Neuronal stem cell (in vitro differentiated cells): ENCODE data around the gene ARMH3.

Source experiments
- DNase-seq: peaks from one replicate; pipeline ENCODE4 v3.0.0-alpha.2; 2013; ENCODE audit warnings: low spot score
- H2AFZ ChIP-seq: one replicate; pipeline ENCODE4 v1.6.1; 2013; ENCODE audit warnings: mild to moderate bottlenecking, low read length, inconsistent platforms
- H2AK5ac ChIP-seq: 2 replicates; pipeline ENCODE4 v1.6.1; 2013; ENCODE audit warnings: low read depth, mild to moderate bottlenecking, inconsistent platforms, low read length, moderate library complexity, mixed read lengths
- H2BK120ac ChIP-seq: 2 replicates; pipeline ENCODE4 v1.6.1; 2013; ENCODE audit warnings: low read depth, mild to moderate bottlenecking, inconsistent platforms, low read length, moderate library complexity, mixed read lengths
- H2BK12ac ChIP-seq: one replicate; pipeline ENCODE4 v1.6.1; 2013; ENCODE audit warnings: low read length, inconsistent platforms
- H2BK15ac ChIP-seq: 2 replicates; pipeline ENCODE4 v1.6.1; 2013; ENCODE audit warnings: mild to moderate bottlenecking, low read length, inconsistent platforms, mixed read lengths
- H2BK5ac ChIP-seq: one replicate; pipeline ENCODE4 v1.6.1; 2013; ENCODE audit warnings: inconsistent platforms, mild to moderate bottlenecking, low read length, moderate library complexity
- H3K14ac ChIP-seq: one replicate; pipeline ENCODE4 v1.6.1; 2013; ENCODE audit warnings: low read length, inconsistent platforms
- H3K18ac ChIP-seq: 2 replicates; pipeline ENCODE4 v1.6.1; 2013; ENCODE audit warnings: low read length, inconsistent platforms
- H3K23ac ChIP-seq: 2 replicates; pipeline ENCODE4 v1.6.1; 2013; ENCODE audit warnings: low read depth, mild to moderate bottlenecking, mixed read lengths, low read length, inconsistent platforms; ENCODE audit not compliant: poor library complexity
- H3K27ac ChIP-seq: replicated peaks from 3 replicates; pipeline ENCODE4 v1.5.1; 2013; ENCODE audit warnings: low read length, inconsistent platforms
- H3K27me3 ChIP-seq, 3 experiments: 2 replicates each; pipeline ENCODE4 v1.6.1; 2013; ENCODE audit warnings: low read length in 3 of 3, mild to moderate bottlenecking in 2 of 3, inconsistent platforms in 1 of 3, low read depth in 1 of 3, mixed read lengths in 1 of 3, moderate library complexity in 1 of 3; ENCODE audit not compliant: control insufficient read depth in 3 of 3, insufficient read depth in 3 of 3
- H3K36me3 ChIP-seq, 2 donors: replicated peaks in 1 of 2; 2 replicates each; pipeline ENCODE4 v1.6.1; 2013; ENCODE audit warnings: low read length in 2 of 2; ENCODE audit not compliant: control insufficient read depth in 2 of 2, insufficient read depth in 2 of 2
- H3K4ac ChIP-seq: 2 replicates; pipeline ENCODE4 v1.6.1; 2013; ENCODE audit warnings: inconsistent platforms, mild to moderate bottlenecking, low read length, moderate library complexity
- H3K4me1 ChIP-seq, 2 donors: 1 replicate in 1 of 2; 2 replicates in 1 of 2; pipeline ENCODE4 v1.6.1; 2013; ENCODE audit warnings: low read length in 2 of 2, low read depth in 1 of 2; ENCODE audit not compliant: control insufficient read depth in 2 of 2, insufficient read depth in 1 of 2
- H3K4me2 ChIP-seq: one replicate; pipeline ENCODE4 v1.6.1; 2013; ENCODE audit warnings: mild to moderate bottlenecking, low read length, inconsistent platforms; ENCODE audit not compliant: insufficient read depth, poor library complexity, severe bottlenecking
- H3K4me3 ChIP-seq, 2 donors: 2 replicates each; pipeline ENCODE4 v1.5.1; 2013; ENCODE audit warnings: low read length in 2 of 2, mild to moderate bottlenecking in 2 of 2, inconsistent platforms in 1 of 2, moderate library complexity in 1 of 2
- H3K79me1 ChIP-seq: one replicate; pipeline ENCODE4 v1.6.1; 2013; ENCODE audit warnings: low read depth, mild to moderate bottlenecking, inconsistent platforms, low read length, moderate library complexity
- H3K9ac ChIP-seq: one replicate; pipeline ENCODE4 v1.6.1; 2013; ENCODE audit warnings: mild to moderate bottlenecking, low read depth, low read length, inconsistent platforms; ENCODE audit not compliant: poor library complexity
- H3K9me3 ChIP-seq, 2 donors: replicated peaks in 1 of 2; 2 replicates each; pipeline versions ENCODE3 to v1.6.1; 2013; ENCODE audit warnings: low read length in 2 of 2, mild to moderate bottlenecking in 2 of 2, inconsistent platforms in 1 of 2, low read depth in 1 of 2, mixed read lengths in 1 of 2, moderate library complexity in 1 of 2; ENCODE audit not compliant: control insufficient read depth in 2 of 2, insufficient read depth in 1 of 2
- H4K8ac ChIP-seq: one replicate; pipeline ENCODE4 v1.6.1; 2013; ENCODE audit warnings: low read depth, mild to moderate bottlenecking, inconsistent platforms, low read length, moderate library complexity
- H4K91ac ChIP-seq: one replicate; pipeline ENCODE4 v1.6.1; 2013; ENCODE audit warnings: low read length, low read depth, mild to moderate bottlenecking, inconsistent platforms; ENCODE audit not compliant: poor library complexity
- WGBS, 2 donors: extraction: QIAGEN DNeasy Blood & Tissue Kit; methylation state at CpG; one replicate each; pipeline ENCODE4 v1.1.7; 2013; ENCODE audit warnings: missing lambda C conversion rate in 2 of 2, mixed read lengths in 1 of 2; ENCODE audit not compliant: insufficient read length in 2 of 2, insufficient replicate concordance in 1 of 2; ENCODE audit errors: extremely low coverage in 2 of 2; 5-methylcytosine and 5-hydroxymethylcytosine counted together

ARMH3 gene

DNA sequence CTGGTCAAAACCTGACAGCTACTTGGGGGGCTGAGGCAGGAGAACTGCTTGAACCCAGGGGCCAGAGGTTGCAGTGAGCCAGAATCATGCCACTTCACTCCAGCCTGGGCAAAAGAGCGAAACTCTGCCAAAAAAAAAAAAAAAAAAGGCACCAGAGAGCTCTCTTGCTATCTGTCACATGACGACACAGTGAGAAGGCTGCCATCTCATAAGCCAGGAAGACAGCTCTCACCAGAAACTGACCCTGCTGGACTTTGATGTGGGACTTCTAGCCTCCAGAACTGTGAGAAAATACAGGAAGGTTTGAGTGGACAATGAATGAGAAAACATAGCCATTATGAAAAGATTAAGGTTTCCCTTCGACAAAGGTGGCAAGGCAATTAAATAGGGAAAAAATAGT, 161.2 kb downstream of the ARMH3 start:
- Histone ChIP-seq H2AFZ (no peak overlapping the region), H3K79me1 (no peaks in the 10 kb centered on the region), H2BK120ac (no peak overlapping the region), H4K91ac (no peak overlapping the region), H3K27ac (no peak overlapping the region), H3K14ac (no peak overlapping the region), H3K4me2 (no peak overlapping the region), H3K9ac (no peak overlapping the region), H3K4me3 (no peak overlapping the region), H3K4ac (no peak overlapping the region), H2AK5ac (no peak overlapping the region), H3K4me1 (peaks cover 0 to 3% of the 10 kb centered on the region in 2 donors), H3K23ac (no peak overlapping the region), H4K8ac (no peak overlapping the region), H3K27me3 (no peaks in the 10 kb centered on the region), H3K9me3 (no peaks in the 10 kb centered on the region), H3K18ac (no peak overlapping the region), H2BK15ac (no peak overlapping the region), H2BK5ac (no peak overlapping the region), H2BK12ac (no peak overlapping the region), H3K36me3 (no peaks in the 10 kb centered on the region)
- DNase-seq: no peak
- WGBS, 2 donors: no CpG with 5 or more reads among the region's 3 CpGs

- Histone ChIP-seq H3K14ac (no peak overlapping the region), H2AK5ac (no peak overlapping the region), H2BK12ac (no peak overlapping the region), H2BK15ac (no peak overlapping the region), H2AFZ (no peak overlapping the region), H3K18ac (no peak overlapping the region), H3K79me1 (no peaks in the 10 kb centered on the region), H3K4me2 (no peak overlapping the region), H3K23ac (no peak overlapping the region), H3K9me3 (no peaks in the 10 kb centered on the region), H3K27ac (no peak overlapping the region), H2BK120ac (no peak overlapping the region), H3K4ac (no peak overlapping the region), H3K4me1 (peaks cover 0 to 4% of the 10 kb centered on the region in 2 donors), H3K4me3 (no peak overlapping the region), H4K91ac (no peak overlapping the region), H3K9ac (no peak overlapping the region), H2BK5ac (no peak overlapping the region), H3K27me3 (no peaks in the 10 kb centered on the region), H3K36me3 (no peaks in the 10 kb centered on the region), H4K8ac (no peak overlapping the region)
- no peak for DNase-seq
- no CpG with 5 or more reads among the region's 6 CpGs for WGBS, 2 donors
These were observed 161.7 kb downstream of the ARMH3 start for GRCh38 chr10:101894266-101894665.

- Histone ChIP-seq H3K79me1 (no peaks in the 10 kb centered on the region), H3K4ac (no peak overlapping the region), H3K36me3 (no peaks in the 10 kb centered on the region), H2BK120ac (no peak overlapping the region), H3K4me2 (no peak overlapping the region), H2AFZ (no peak overlapping the region), H3K14ac (no peak overlapping the region), H3K9ac (no peak overlapping the region), H3K9me3 (no peaks in the 10 kb centered on the region), H3K27ac (no peak overlapping the region), H3K4me1 (peaks cover 0 to 6% of the 10 kb centered on the region in 2 donors), H2BK5ac (no peak overlapping the region), H2AK5ac (no peak overlapping the region), H3K18ac (no peak overlapping the region), H3K23ac (no peak overlapping the region), H3K4me3 (no peak overlapping the region), H4K8ac (no peak overlapping the region), H2BK15ac (no peak overlapping the region), H4K91ac (no peak overlapping the region), H3K27me3 (no peaks in the 10 kb centered on the region), H2BK12ac (no peak overlapping the region)
- no CpG with 5 or more reads among the region's 1 CpG for WGBS, 2 donors
- no peak for DNase-seq
These were observed 162.4 kb downstream of the ARMH3 start for GRCh38 chr10:101893510-101894120.

- no peaks in the 10 kb centered on the region for H3K79me1 ChIP-seq
- no peak for DNase-seq
- peaks cover 0 to 6% of the 10 kb centered on the region in 2 donors for H3K4me1 ChIP-seq
- H3K9ac ChIP-seq: no peak overlapping the region
- no peak overlapping the region for H2BK12ac ChIP-seq
- H3K9me3 ChIP-seq: no peaks in the 10 kb centered on the region
- no peak overlapping the region for H3K23ac ChIP-seq
- no peak overlapping the region for H3K14ac ChIP-seq
- no peak overlapping the region for H3K4me2 ChIP-seq
- no peaks in the 10 kb centered on the region for H3K27me3 ChIP-seq
- no peak overlapping the region for H2AFZ ChIP-seq
- H2BK15ac ChIP-seq: no peak overlapping the region
- no peak overlapping the region for H4K91ac ChIP-seq
- H3K4me3 ChIP-seq: no peak overlapping the region
- no peak overlapping the region for H4K8ac ChIP-seq
- H3K36me3 ChIP-seq: no peaks in the 10 kb centered on the region
- no CpG with 5 or more reads among the region's 4 CpGs for WGBS, 2 donors
- H3K18ac ChIP-seq: no peak overlapping the region
- H2BK120ac ChIP-seq: no peak overlapping the region
- H2AK5ac ChIP-seq: no peak overlapping the region
- H3K27ac ChIP-seq: no peak overlapping the region
- H2BK5ac ChIP-seq: no peak overlapping the region
- no peak overlapping the region for H3K4ac ChIP-seq
These were observed 163.1 kb downstream of the ARMH3 start for GRCh38 chr10:101892782-101893391.
